GM19238 (cell line): Measurements from ENCODE around the gene RABAC1.
"Not testable (repeated sequence)": the region's sequence is repeated elsewhere in the genome, so short reads cannot be mapped to it uniquely, and the experiment has no call there.

Experiments used
- DNase-seq: peaks from one replicate; pipeline ENCODE4 v3.0.0; 2011; ENCODE audit warnings: low spot score; ENCODE audit not compliant: insufficient read length

RABAC1 gene

DNA sequence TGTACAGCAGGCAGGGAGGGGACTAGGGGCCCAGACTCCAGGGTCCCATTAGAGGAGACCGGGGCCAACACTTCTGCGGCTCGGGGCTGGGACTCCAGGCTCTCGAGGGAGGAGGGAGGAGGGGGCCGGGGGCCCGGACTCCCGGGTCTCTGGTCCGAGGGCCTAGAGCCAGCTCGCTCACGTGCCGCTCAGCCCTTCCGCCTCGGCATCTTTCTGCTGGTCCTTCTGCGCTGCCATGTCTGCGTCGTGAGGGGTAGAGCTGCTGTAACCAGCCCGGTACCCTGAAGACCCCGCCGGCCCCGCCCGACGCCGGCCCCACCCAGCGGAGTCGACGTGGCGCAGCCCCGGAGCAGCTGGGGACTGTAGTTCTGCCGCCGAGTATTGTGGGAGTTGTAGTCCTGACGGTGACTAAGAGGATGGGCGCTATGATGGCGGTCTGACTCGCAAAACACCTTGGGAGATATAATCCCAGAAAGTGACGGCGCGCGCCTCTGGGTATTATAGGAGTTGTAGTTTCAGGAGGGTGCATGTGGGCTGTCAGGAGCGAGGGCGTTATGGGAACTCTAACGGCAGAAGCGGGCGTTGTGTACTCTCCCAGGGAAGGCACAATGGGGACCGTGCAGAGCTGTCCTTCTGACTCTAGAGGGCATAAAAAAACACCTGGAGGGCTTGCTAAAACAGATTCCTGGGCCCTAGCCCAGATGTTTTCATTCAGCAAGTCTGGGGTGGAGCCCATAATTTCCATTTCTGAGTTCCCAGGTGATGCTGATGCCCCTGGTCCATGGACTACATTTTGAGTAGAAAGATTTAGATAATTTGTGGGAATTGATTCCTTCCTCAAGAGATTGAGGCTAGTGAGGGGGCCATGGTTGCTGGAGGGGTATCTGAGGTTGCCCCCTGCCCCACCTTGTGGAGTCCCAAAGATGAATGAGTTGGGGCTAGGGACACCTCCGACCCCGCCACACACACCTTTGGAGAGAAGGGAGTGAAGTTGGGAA is at the start of gene RABAC1:
Gene RABAC1, minus strand, starts transcription at position 266 of the 998 bp plus-strand sequence. Its CDS starts 29 bp downstream, at position 237.
- DNase-seq, result peak; percentile 98

GRCh38 chr19:42006569-42006968 is 47.4 kb upstream of the RABAC1 start:
- no peak for DNase-seq

DNA sequence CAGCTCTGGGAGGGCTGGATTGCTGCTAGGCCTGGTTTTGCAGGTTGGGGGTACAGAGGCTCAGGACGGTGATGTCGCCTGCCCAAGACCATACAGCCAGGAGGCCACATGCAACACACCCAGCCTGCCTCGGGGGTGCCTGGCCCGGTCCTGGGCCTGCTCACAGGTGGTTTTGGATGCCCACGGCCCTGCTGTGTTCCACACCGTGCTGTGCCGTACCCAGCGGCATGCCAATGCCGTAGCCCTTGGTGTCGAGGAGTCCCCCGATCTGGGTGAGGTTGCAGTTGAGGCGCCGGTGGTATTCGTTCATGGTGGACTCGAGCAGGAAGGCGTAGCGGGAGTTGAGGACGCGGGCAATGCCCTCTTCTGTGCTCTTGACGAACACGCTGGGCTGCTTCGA is 46.4 kb upstream of the RABAC1 start:
- no peak for DNase-seq

DNA sequence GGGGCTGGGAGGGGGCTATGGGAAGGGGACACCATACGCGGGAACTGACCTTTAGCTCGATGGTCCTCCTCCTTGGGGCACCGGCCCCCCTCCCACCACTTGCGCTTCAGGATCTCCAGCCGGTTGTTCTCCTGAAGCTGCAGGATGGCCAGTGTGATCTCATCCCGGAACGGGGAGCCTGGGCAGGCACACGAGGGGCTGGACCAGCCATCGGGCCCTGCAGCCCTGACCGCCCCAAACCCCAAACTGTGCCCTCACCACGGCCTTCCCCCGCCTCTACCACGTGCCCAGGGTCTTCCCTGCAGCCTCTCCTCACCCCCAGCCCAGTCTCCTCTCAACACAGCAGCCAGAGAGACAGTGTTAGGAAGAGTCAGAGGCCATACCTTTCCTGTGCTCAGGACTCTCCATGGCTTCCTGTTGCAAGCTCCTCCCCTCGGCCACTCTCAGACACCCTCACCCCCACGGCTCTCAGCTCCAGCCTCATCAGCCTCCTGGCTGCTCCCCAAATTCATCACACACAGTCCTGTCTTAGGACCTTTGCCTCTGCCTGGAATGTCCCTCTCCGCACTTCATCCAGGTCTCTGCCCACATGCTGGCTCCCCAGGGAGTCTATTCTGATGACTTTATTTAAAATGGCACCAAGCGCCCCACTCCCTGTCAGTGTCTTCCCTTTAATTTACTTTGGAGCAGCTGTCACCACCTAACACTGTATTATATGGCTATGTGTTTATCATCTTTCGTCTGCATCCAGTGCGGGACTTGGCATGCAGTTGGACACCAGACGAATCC is 44.6 kb upstream of the RABAC1 start:
- DNase-seq, result no peak

DNA sequence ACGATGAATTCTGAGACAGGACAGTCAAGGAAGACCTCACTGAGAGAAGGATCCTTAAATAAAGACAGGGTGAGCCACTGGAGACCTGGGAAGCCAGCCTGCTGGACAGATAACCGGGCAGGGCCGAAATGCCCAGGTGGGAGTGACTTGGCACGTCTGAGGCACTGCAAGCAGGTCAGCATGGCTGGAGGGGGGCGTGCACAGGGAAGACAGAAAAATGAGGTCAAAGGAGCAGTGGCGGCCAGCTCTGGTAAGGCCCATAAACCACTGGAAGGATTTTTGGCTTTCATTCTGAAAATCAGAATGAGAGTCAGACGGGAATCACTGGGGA is 40.7 kb upstream of the RABAC1 start:
- DNase-seq, result no peak

DNA sequence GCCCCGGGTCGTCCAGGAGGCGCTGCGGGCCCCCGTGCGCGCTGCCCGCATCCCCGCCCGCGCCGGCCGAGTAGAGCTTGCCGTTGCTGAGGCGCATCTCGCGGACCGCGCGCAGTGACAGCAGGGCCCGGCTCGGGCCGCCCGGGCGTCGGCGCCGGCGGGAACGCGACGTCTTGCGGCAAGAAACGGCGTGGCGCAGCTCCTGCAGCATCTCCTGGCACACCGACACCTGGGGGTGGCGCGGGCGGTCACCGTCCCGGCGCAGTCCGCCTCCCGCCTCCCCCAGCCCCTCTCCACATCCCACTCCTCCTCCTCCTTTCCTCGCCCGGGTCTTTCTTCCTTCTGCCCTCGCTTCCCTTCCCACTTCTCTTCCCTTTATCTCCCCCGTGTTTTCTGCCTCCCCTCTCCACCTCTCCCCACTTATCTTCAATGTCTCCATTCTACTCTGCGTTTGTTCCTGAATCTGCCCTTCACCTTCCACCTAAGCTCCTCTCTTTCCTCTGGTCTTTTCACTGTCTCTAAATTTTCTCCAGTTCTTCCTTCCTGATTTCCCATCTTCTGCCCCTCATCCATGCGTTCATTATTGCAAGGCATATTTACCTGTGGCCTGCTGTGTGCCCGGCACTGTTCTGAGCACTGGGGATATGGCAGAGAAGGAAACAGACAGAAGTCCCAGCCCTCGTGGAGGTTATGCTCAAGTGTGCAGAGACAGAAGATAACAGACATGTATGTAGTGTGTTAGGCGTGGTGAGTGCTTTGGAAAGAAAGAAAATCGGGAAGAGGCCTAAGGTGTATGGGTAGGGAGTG is 40.2 kb upstream of the RABAC1 start:
- no peak for DNase-seq

GRCh38 chr19:41998246-41999020 is 39.3 kb upstream of the RABAC1 start:
- DNase-seq, result peak; percentile 45

DNA sequence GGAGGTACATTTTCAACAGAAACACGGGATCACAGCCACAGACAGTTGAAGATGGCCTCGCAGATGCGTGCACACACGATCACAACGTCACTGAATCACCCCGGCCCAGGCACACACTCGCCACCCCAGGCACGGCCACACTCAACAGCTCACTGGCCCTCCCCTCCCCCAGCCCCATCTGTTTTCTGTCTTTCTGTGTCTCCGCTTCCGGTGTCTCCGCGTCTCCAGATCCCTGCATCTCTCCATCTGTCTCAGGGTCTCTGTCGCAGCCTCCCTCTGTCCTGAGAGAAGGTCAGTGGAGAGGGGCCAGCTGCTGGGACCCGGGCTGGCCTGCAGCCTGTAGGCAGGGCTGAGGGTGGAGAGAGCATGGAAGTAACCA is 38.7 kb upstream of the RABAC1 start:
- no peak for DNase-seq

- peak; percentile 60 for DNase-seq
Observed at GRCh38 chr19:41997121-41997850, 38.2 kb upstream of the RABAC1 start.

DNA sequence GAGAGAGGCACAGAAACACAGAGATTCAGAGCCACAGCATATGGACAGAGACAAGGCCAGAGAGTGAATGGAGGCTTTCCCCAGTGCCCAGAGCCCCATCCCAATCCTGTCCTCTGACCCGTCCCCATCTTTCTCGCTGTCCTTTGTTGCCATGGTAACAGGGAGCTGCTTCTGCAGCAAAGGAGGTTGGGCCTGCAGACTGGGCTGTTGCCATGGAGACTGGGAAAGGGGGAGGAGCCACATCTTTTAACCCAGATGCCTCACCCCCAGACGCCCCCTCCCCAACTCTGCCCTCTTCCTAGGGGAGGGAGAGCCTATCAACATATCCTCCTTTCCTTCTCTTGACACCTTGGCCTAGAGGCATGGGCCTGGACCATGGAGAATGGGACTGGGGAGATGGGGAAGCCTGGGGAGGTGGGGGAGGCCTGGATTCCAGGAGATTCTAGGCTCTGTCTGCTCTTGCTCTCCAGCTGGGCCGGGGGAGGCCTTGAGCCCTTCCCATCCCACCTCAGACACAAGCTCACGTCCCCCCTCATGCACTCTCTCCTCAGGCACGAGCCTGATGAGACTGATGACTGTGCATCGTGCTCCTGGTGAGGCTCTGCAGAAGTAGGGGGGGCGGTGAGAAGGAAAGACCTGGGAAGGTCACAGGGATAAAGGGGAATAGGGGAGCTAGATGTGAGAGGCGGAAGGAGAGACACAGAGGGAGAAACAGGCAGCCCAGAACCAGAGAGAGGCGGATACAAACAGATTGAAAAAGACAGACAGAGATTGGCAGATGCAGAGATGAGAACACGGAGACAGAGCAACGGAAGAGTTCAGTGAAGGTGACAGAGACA is 37.1 kb upstream of the RABAC1 start:
- no peak for DNase-seq

DNA sequence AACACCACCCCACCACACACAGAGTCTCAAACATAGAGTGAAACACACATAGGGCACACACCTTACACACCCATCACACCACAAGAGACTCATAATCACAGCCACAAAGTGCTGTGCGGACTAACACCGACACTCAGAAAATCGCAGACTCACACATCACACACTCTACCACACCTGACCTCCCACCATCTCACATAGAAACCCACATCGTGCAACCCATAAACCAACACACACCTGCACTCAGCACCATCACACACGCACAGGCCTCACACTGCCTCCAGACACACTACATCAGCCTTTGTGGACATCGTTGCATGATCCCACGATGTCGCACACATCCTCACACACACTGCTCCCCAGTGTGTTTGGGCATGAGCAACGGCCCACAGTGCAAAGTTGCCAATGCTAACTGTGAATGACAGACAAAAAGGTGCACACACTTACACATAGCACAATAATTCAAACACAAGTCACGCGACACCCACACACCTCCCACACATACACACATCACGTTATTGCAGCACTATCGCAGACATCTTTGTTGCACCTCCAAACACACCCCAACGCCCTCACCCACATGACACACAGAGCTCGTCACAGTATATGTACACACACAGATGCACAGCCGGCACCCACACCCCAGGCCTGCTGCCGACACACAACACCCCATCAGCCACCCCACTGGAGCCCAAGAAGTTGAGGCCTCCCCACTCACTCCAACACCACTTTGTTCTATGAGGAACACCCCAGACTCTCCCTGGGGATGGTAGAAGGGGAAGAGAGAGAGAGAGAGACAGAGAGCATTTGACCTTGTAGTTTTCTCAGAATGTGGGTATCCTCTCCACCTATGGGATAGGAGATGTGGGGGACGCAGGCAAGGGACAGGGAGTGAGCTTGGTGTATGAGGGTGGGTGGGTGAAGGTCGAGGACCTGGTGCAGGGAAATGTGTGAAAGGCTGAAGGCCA is 36.2 kb upstream of the RABAC1 start:
- DNase-seq, result no peak

GRCh38 chr19:41994521-41994971 is 35.4 kb upstream of the RABAC1 start:
- no peak for DNase-seq

- peak; percentile 76 for DNase-seq
Observed at GRCh38 chr19:41993612-41994483, 34.7 kb upstream of the RABAC1 start, which contains the start of gene ATP1A3. TSS of gene ATP1A3 (minus strand) at chr19:41994230. CDS start at chr19:41994076, 154 bp downstream.

DNA sequence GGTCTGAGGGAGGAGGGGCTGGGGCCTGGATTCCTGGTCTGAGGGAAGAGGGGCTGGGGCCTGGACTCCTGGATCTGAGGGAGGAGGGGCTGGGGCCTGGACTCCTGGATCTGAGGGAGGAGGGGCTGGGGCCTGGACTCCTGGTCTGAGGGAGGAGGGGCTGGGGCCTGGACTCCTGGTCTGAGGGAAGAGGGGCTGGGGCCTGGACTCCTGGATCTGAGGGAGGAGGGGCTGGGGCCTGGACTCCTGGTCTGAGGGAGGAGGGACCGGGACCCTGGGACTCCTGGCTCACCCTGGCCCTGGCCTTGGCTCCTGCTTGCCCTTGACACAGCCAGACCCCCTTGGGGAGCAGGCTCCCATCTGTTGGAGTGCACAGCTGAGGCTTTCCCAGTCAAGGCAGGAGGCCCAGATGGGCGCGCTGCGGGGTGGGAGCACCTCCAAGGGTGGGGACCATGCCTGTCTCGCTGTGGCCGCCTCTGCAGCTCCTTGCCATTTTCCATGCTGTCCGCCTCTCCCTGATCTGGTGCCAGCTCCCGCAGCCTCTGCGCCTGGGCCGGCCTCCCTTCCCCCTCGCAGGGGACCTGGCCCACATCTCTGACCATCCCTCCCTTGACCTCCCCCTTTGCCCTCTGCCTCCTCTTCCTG is 32.9 kb upstream of the RABAC1 start:
- not testable (repeated sequence) for DNase-seq

- DNase-seq, result no peak
Observed at GRCh38 chr19:41991025-41991424, 31.9 kb upstream of the RABAC1 start.

DNA sequence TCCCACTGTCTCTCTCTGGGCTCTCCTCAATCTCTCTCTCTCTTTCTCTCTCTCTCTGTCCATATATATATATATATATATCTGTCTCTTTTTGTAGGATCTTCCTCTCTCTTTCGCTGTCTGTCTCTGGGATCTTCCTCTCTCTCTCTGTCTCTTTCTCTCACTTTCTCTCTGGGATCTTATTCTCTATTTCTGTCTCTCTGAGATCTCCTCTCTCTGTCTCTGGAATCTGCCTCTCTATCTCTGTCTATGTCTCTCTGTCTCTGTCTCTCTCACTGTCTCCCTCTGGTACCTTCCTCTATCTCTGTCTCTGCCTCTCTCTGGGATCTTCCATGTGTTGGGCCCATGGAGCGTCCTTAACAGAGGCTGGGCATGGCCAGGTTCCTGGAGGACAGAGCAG is 31.5 kb upstream of the RABAC1 start:
- DNase-seq, result no peak
